ENCODE results near the gene ERP27. TPM values are rescaled to one million over a fixed set of nuclear protein-coding genes. Genes with fewer than 3 reads are reported as not detected.

The ERP27 gene
- total RNA-seq, 1 experiment from 2014 or later, result 0.98 TPM

GRCh38 chr12:14904854-14905253 lies 33.5 kb downstream of the ERP27 start:
- intact Hi-C loops (cut with micrococcal nuclease; ENCODE audit: unreplicated experiment), result no loop called here
- Histone ChIP-seq H3K4me3 (ENCODE audit: low read depth, low read length) (no peak overlapping the region), H3K4me1 (peaks cover 3% of the 10 kb centered on the region; the same call in 1 of the 2 replicates), H3K36me3 (ENCODE audit: control insufficient read depth, insufficient read depth, low read length) (no peaks in the 10 kb centered on the region), H3K9me3 (no peaks in the 10 kb centered on the region), H3K27me3 (replicated peaks; ENCODE audit: control insufficient read depth, insufficient read depth, low read length) (no peaks in the 10 kb centered on the region)
- Mint-ChIP-seq H3K9me3 (ENCODE audit: unreplicated experiment) (no peaks in the 10 kb centered on the region), H3K27me3 (ENCODE audit: insufficient read depth, unreplicated experiment) (no peaks in the 10 kb centered on the region), H3K27ac (ENCODE audit: unreplicated experiment) (no peak overlapping the region), H3K4me1 (ENCODE audit: low read depth, unreplicated experiment) (peaks cover 8% of the 10 kb centered on the region), H3K36me3 (ENCODE audit: insufficient read depth, unreplicated experiment) (no peaks in the 10 kb centered on the region), H3K4me3 (ENCODE audit: unreplicated experiment) (no peak overlapping the region)
- no peak for TF ChIP-seq CTCF (IDR thresholded peaks at IDR 0.05; ENCODE audit: insufficient read depth in 1 of 2, low read depth in 1 of 2, low read length in 1 of 2, severe bottlenecking in 1 of 2, unreplicated experiment in 1 of 2)
- POLR2A ChIA-PET, result no interaction called here
- no TSS peak for BruUV-seq (replicated peaks)
- DNase-seq, result no peak
- CTCF ChIA-PET, result no interaction called here

- H3K27ac Mint-ChIP-seq (ENCODE audit: unreplicated experiment), result no peak overlapping the region
- H3K4me3 ChIP-seq (ENCODE audit: low read depth, low read length), result no peak overlapping the region
- peaks cover 10% of the 10 kb centered on the region for H3K4me1 Mint-ChIP-seq (ENCODE audit: low read depth, unreplicated experiment)
- TF ChIP-seq CTCF (IDR thresholded peaks at IDR 0.05; ENCODE audit: insufficient read depth in 1 of 2, low read depth in 1 of 2, low read length in 1 of 2, severe bottlenecking in 1 of 2, unreplicated experiment in 1 of 2), result no peak
- H3K4me3 Mint-ChIP-seq (ENCODE audit: unreplicated experiment), result no peak overlapping the region
- CTCF ChIA-PET, result no interaction called here
- no peaks in the 10 kb centered on the region for H3K9me3 Mint-ChIP-seq (ENCODE audit: unreplicated experiment)
- BruUV-seq (replicated peaks), result no TSS peak
- H3K36me3 Mint-ChIP-seq (ENCODE audit: insufficient read depth, unreplicated experiment), result no peaks in the 10 kb centered on the region
- no peaks in the 10 kb centered on the region for H3K36me3 ChIP-seq (ENCODE audit: control insufficient read depth, insufficient read depth, low read length)
- no peaks in the 10 kb centered on the region for H3K27me3 Mint-ChIP-seq (ENCODE audit: insufficient read depth, unreplicated experiment)
- POLR2A ChIA-PET, result no interaction called here
- H3K9me3 ChIP-seq, result no peaks in the 10 kb centered on the region
- peaks cover 3% of the 10 kb centered on the region; the same call in 1 of the 2 replicates for H3K4me1 ChIP-seq
- no peaks in the 10 kb centered on the region for H3K27me3 ChIP-seq (replicated peaks; ENCODE audit: control insufficient read depth, insufficient read depth, low read length)
- intact Hi-C loops (cut with micrococcal nuclease; ENCODE audit: unreplicated experiment), result no loop called here
- DNase-seq, result no peak
Observed at GRCh38 chr12:14903386-14904098, 34.8 kb downstream of the ERP27 start.

- BruUV-seq (replicated peaks), result no TSS peak
- intact Hi-C loops (cut with micrococcal nuclease; ENCODE audit: unreplicated experiment), result no loop called here
- peaks cover 10% of the 10 kb centered on the region for H3K4me1 Mint-ChIP-seq (ENCODE audit: low read depth, unreplicated experiment)
- H3K4me3 Mint-ChIP-seq (ENCODE audit: unreplicated experiment), result no peak overlapping the region
- no peaks in the 10 kb centered on the region for H3K9me3 Mint-ChIP-seq (ENCODE audit: unreplicated experiment)
- Histone ChIP-seq H3K36me3 (ENCODE audit: control insufficient read depth, insufficient read depth, low read length) (no peaks in the 10 kb centered on the region), H3K9me3 (no peaks in the 10 kb centered on the region), H3K4me3 (ENCODE audit: low read depth, low read length) (no peak overlapping the region), H3K27me3 (replicated peaks; ENCODE audit: control insufficient read depth, insufficient read depth, low read length) (no peaks in the 10 kb centered on the region), H3K4me1 (peaks cover 3% of the 10 kb centered on the region; the same call in 1 of the 2 replicates)
- H3K36me3 Mint-ChIP-seq (ENCODE audit: insufficient read depth, unreplicated experiment), result no peaks in the 10 kb centered on the region
- no peak overlapping the region for H3K27ac Mint-ChIP-seq (ENCODE audit: unreplicated experiment)
- H3K27me3 Mint-ChIP-seq (ENCODE audit: insufficient read depth, unreplicated experiment), result no peaks in the 10 kb centered on the region
- no peak for TF ChIP-seq CTCF (IDR thresholded peaks at IDR 0.05; ENCODE audit: insufficient read depth in 1 of 2, low read depth in 1 of 2, low read length in 1 of 2, severe bottlenecking in 1 of 2, unreplicated experiment in 1 of 2)
- ChIA-PET POLR2A (no interaction called here), CTCF (no interaction called here)
- no peak for DNase-seq
Observed at GRCh38 chr12:14902465-14902864, 35.9 kb downstream of the ERP27 start.
